A673 (cell line): Measurements from ENCODE around the gene LMO1.

Source experiments
- CTCF ChIP-seq: fragments of 300-800, 200-600 bp; sonication (generic); conservative IDR thresholded peaks from 2 replicates; pipeline ENCODE4 v1.5.1; 2017; ENCODE audit warnings: low read depth, mild to moderate bottlenecking, antibody characterized with exemption, low read length, moderate library complexity, mixed read lengths
- EZH2 ChIP-seq: fragments of 200-600 bp; sonication (generic); IDR thresholded peaks from 2 replicates; pipeline ENCODE4 v1.6.1; 2017; ENCODE audit warnings: borderline replicate concordance, low read depth, mild to moderate bottlenecking, mixed read lengths, antibody characterized with exemption, low read length; ENCODE audit not compliant: poor library complexity, severe bottlenecking

- TF ChIP-seq CTCF (no peak), EZH2 (no peak)
Observed at GRCh38 chr11:8230178-8230859, 33.4 kb downstream of the LMO1 start.
